ENCODE data around the gene TOX2. TPM values are rescaled to one million over a fixed set of nuclear protein-coding genes. Genes with fewer than 3 reads are reported as not detected.

The TOX2 gene
- total and polyA plus RNA-seq, 2 of the 8 experiments (the other 6 are each of a cell fraction or from before 2014, with no cell fraction given), result 1.8 to 3.4 TPM

DNA sequence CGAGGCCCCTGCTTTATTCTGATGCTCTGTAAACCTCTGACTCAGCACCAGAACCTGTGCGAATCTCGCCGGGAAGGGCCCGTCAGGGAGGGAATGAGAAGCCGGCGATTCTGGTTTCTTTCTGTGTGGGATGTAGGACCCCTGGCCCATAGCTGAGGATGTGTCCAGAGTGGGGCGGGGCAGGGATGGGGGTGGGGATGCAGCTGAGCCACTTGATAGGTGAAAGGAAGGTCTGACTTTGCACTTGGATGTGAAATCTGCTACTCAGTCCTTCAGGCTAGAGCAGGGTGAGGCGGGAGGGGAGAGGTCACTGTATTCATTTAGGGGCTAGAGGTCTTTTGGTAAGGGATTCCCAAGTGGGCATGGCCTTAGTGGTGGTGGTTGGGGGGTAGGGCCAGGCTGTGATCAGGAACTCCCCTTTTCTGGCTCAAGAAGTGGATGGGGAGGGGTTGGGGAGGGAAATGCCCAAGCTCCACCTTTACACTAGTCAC lies 2.3 kb downstream of the TOX2 start (continued):
- no peak for TF ChIP-seq BCL11A (IDR thresholded peaks at IDR 0.05; ENCODE audit: low read depth in 2 of 2, low read length in 2 of 2)

Measured in H1 (cell line).